NCI-H510A treated with DMSO at 0.1 percent for 48 hours (cell line): Measurements from ENCODE around the gene YKT6.
"Not testable (repeated sequence)": the region's sequence is repeated elsewhere in the genome, so short reads cannot be mapped to it uniquely, and the experiment has no call there.

Experiments used
- DNase-seq: peaks from one replicate; lab custom pipeline; 2025; lab: John Stamatoyannopoulos, UW

Gene YKT6

GRCh38 chr7:44172352-44172751, 28.4 kb upstream of the YKT6 start:
- no peak for DNase-seq

DNA sequence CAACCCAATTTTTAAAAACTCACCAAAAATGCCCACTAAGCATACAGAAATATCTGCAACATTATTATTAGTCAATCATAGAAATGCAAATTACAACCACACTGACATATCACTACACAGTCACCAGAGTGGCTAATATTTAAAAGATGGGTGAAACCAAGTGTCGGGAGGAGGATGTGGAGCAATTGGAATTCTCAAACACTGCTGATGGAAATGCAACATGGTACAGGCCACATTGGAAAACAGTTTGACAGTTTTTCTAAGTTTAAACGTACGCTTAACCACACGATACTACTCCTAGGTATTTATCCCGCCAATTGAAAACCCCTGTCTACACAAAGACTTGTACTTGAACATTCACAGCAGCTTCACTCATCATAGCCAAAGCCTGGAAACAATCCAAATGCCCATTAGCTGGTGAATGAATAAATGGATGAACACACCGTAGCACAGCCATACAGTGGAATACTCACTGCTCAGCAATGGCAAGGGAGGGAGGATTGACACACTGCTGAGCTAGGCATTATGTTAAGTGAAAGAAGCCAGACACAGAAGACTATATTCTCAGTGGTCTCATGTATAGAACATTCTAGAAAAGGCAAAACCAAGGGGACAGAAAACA, 27.9 kb upstream of the YKT6 start:
- peak; percentile 14 for DNase-seq

GRCh38 chr7:44173911-44174693, 26.7 kb upstream of the YKT6 start:
- DNase-seq = no peak

GRCh38 chr7:44174694-44174948, 26.2 kb upstream of the YKT6 start:
- not testable (repeated sequence) for DNase-seq

DNA sequence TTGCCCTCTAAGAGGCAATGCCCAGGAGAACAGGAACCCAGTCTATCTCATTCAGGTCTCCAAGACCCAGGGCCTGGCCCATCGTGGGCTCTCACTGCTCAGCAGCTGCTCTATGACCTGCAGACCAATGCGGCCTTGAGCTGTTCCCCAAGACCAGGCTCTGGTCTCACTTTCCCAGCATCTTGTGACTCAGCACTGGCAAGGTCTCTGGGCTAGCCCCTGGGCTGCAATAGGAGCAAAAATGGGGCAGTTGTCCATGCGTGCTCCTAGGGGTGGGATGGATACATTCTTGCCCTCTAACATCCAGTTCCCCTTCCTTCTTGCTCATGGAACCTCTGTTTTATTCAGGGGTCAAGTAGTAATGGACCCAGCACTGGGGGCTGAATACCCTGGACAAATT, 25.0 kb upstream of the YKT6 start:
- DNase-seq = no peak

- no peak for DNase-seq
Observed at GRCh38 chr7:44176486-44176885, 24.3 kb upstream of the YKT6 start.

GRCh38 chr7:44177570-44178131, 23.1 kb upstream of the YKT6 start:
- DNase-seq = no peak

GRCh38 chr7:44180631-44181030, 20.1 kb upstream of the YKT6 start:
- no peak for DNase-seq

DNA sequence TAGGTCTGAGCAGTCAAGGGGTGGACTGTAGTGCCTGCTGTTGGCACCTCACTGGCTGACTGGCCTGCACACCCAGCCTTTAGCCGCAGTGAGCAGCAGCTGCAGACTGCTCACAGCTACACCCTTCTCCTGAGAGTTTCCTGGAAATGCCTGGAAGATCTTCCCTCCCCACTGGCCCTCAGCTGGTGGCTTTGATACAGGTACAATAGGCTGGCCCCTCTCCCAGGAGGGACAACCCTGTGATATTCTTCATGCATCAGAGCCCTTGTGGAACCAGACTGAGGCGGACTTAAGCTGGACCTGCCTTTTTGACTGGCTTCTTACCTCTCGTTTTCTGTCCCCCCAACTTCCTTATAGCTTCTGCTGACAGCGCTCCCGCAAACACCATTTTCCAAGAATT, 18.0 kb upstream of the YKT6 start:
- no peak for DNase-seq

- no peak for DNase-seq
Observed at GRCh38 chr7:44183386-44183785, 17.4 kb upstream of the YKT6 start.

DNA sequence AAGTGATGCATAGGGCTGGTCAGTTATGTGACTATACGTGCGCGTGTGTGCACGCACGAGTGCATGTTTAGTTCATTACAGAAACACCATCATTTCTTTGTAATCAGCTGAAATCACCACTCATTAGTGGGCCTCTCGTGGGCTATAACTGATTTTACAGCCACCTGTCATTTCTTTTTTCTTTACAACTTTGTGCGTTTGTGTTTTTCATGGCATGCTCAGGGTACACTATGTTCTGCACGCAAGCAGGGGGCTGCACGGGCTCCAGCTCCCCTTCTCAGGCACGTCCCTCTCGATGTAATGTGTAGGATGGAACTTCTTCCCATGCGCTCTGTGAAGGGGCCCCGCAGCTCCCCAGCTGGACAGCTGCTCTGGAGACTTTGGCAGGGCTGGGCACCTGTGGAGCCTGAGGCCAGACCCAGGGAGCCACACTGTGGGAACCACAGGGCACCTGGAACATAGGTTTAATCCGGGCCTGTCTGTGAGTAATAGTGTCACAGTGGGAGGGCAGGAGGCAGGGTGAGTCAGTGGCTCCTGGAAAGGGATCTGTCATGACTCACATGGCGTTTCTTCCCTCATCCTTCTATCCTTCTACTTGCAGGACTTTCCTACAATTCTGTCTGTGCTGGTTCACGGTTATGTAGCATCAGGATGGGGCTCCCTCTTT, 16.4 kb upstream of the YKT6 start:
- DNase-seq = no peak

DNA sequence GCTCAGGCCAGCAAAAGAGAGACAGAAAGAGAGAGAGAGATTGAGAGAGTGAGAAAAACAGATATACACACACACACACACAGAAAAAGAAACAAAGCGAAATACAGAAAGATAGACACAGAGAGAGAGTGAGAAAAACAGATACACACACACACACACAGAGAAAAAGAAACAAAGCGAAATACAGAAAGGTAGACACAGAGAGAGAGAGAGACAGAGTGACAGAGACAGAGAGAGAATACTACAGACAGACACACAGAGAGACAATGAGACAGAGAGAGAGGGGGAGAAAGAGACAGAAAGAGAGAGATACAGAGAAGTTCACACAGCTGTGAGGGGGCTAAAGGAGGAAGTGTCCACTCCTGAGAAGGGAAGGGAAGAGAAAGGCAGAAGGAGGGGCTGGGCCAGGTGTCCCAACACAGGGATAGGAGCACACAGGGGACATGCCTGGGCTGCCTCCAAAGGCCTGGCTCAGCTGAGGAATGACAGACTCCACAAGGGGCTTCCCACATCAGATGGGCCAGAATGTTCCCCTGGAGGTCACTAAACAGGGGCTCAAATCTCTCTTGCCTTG, 15.8 kb upstream of the YKT6 start:
- DNase-seq = no peak

- peak; percentile 72 for DNase-seq
Observed at GRCh38 chr7:44185729-44186128, 15.0 kb upstream of the YKT6 start.

DNA sequence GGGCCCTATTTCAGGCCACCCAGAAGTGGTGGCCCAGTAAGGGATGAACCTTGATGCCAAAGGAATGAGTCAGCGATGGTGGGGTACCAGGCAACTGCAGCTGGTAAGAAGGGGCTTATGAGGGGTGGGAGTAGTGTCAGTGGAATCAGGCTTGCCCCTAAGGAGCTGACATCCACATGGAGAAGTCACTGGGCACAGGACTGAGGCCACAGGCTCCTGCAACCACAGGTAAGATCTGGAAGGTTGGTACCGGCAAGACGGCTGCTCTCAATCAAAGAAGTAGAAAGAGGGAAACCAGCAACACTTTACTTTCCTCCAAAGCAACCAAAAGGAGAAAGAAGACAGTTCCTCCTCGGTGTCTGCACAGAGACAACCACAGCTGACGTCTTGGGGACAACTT, 14.0 kb upstream of the YKT6 start:
- DNase-seq = no peak

- DNase-seq = no peak
Observed at GRCh38 chr7:44187636-44188416, 13.0 kb upstream of the YKT6 start.

GRCh38 chr7:44188480-44189225, 12.1 kb upstream of the YKT6 start:
- no peak for DNase-seq

DNA sequence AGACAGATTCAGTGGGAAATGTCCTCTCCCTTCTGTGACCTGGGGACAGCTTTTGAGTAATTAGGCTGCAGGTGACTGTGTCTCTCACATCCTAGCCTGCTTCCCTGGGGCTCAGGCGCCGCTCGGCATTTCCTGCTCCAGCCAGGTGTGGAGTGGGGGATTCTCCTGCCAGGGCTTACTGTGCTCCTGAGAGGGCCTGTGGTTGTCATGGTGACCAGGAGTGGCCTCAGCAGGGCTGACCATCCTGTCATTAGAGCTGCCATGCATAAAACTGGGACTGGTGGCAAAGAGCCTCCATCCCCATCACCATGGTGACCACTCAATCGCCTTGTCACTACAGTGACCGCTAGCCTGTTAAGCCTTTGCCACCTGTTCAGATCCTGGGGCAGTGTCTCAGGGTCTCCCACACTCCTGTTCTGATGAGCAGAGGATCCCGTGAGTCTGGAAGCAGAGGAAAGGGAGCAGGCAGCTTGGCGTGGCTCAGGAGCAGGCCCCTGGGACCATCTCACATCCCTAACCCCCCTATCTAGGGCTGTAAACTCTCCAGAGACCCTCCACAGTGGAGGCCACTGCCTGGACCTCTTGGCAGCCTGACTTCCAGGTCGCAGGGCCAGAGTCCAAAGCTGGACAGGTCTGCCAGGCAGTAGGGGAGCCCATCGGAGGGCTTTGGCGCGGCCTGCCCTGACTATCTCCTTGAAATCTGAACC, 11.3 kb upstream of the YKT6 start, which contains the start of gene GCK:
Gene GCK (minus strand): TSS at position 154 of the 707 bp plus-strand sequence. CDS start 486 bp downstream, outside the sequence.
- peak; percentile 75 for DNase-seq

DNA sequence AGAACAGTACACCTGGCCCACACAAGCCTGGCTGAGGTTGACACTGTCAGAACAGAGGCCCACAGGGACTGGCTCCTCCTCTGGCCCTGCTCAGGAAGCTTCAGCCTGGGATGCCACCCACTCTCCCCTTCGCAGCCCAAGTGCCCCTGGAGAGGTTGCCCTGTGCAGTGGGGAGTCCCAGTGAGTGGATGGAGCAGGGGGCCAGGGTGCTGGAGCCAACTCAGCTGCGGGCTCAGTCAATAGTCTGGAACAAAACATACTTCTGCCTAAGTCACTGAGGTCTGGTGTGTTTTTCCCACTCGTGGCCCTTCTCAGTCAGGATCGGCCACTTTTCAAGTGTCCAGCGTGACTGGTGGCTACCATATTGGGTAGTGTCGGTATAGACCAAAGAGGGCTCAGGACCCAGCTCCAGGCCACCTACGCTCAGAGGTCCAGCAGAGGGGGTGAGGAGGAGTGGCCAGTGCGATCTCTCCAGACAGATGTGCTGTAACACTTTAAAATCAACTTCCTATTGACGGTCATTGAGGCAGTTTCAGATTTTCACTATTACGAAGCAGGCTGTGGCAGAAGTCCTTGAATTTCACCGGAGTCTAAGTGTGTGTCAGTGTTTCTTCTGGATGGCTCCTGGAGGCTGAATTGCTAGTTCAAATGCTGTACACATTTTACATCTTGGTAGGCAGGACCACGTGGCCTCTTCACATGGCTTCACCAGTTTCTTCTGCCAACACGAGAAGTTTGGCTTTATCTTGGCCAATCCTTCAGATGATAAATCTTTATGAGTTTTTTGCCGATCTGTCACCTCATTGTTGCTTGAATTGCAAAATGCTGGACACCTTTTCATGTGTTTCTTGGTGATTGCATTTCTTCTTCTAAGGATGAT, 10.5 kb upstream of the YKT6 start:
- DNase-seq = no peak

DNA sequence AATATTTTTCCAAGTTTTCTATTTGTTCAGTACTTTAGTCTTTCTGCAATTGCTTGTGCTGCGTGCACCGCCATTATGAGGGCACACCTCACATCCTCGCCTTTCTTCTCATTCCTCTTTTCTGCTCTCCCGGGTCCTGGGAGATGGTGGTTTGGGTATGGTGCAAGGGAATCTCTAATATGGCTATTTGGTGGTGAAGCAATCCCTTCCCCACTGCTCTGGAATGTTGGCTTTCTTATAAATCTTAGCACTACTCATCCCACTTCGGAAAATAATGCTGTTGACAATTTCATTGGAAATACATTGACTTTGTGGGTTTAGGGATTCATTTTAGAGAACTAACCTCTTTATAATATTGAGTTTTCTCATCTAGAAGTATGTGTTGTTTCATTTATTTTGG, 9.6 kb upstream of the YKT6 start:
- no peak for DNase-seq
